ENCODE data around the gene FRAT2.

FRAT2 gene

DNA sequence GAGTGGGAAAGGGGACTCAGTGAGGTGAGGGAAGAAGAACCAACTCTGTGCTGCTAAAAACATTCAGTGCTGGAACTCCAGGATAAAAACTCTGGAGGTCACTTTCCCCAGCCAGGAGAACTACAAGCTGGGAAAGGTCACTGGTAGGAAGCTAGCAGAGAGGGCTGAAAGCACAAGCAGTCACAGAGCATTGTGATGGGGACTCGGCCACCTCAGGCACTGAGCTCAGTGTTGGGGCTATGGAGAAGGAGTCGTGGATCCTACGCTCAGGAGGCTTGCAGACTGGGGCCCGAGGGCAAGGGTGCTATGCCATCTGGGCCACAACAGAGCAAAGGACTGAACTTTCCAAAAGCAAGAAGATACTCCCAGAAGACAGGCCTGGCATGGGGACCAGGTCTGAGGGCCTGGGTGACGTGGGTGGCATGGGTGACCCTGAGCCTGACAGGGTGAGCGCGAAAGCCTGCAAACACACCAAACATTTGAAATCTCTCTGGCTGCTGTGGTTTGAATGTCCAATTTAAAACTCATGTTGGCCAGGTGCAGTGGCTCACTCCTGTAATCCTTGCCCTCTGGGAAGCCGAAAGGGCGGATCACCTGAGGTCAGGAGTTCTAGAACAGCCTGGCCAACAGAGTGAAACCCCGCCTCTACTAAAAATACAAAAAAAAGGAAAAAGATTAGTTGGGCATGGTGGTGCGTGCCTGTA, 32.3 kb downstream of the FRAT2 start:
- no peak overlapping the region for H3K4ac ChIP-seq (ENCODE audit: low read depth in 1 of 2, low read length in 2 of 2)
- H3K36me3 ChIP-seq (ENCODE audit: control insufficient read depth in 1 of 2, insufficient read depth in 2 of 2, low read depth in 1 of 2, low read length in 2 of 2) = no peaks in the 10 kb centered on the region
- no peak overlapping the region for H2AFZ ChIP-seq (ENCODE audit: low read depth, low read length)
- no peak overlapping the region for H2BK12ac ChIP-seq (ENCODE audit: low read length in 2 of 2)
- no peak overlapping the region for H2AK5ac ChIP-seq (ENCODE audit: low read length, severe bottlenecking)
- no peak for DNase-seq
- no peak overlapping the region for H4K8ac ChIP-seq (ENCODE audit: low read length)
- H3K27me3 ChIP-seq (ENCODE audit: control insufficient read depth in 1 of 2, insufficient read depth in 1 of 2, low read length in 2 of 2) = peaks cover 0 to 4% of the 10 kb centered on the region in 2 experiments
- no peaks in the 10 kb centered on the region for H3K9me3 ChIP-seq (ENCODE audit: control insufficient read depth, low read length)
- no peak overlapping the region for H3K9ac ChIP-seq (ENCODE audit: low read length)
- H2BK5ac ChIP-seq (ENCODE audit: low read depth, low read length, poor library complexity, severe bottlenecking) = no peak overlapping the region
- H3K79me1 ChIP-seq (replicated peaks; ENCODE audit: low read length, poor library complexity, severe bottlenecking) = no peaks in the 10 kb centered on the region
- H3K23ac ChIP-seq (ENCODE audit: low read length in 2 of 2) = no peak overlapping the region
- 89% methylated on average over 10 of the region's 11 CpGs for WGBS
- no peak overlapping the region for H3K4me2 ChIP-seq (ENCODE audit: low read length, poor library complexity, severe bottlenecking)
- H4K91ac ChIP-seq (ENCODE audit: low read length) = no peak overlapping the region
- no peak overlapping the region for H3K27ac ChIP-seq (ENCODE audit: low read length, poor library complexity, severe bottlenecking)
- H2BK120ac ChIP-seq (ENCODE audit: low read depth, low read length) = no peak overlapping the region
- H3K14ac ChIP-seq (ENCODE audit: low read length in 2 of 2) = no peak overlapping the region
- no peak overlapping the region for H3K18ac ChIP-seq (ENCODE audit: low read depth in 1 of 2, low read length in 2 of 2)
- no peaks in the 10 kb centered on the region for H3K4me1 ChIP-seq (ENCODE audit: control insufficient read depth, insufficient read depth, low read depth, low read length)
- H3K4me3 ChIP-seq (ENCODE audit: insufficient read depth in 1 of 2, low read depth in 1 of 2, low read length in 2 of 2) = no peak overlapping the region
- no peak overlapping the region for H2BK15ac ChIP-seq (ENCODE audit: low read depth, poor library complexity, severe bottlenecking)

GRCh38 chr10:97300980-97301379, 33.5 kb downstream of the FRAT2 start:
- no peak overlapping the region for H2BK12ac ChIP-seq (ENCODE audit: low read length in 2 of 2)
- H2BK120ac ChIP-seq (ENCODE audit: low read depth, low read length) = no peak overlapping the region
- no peak overlapping the region for H3K4ac ChIP-seq (ENCODE audit: low read depth in 1 of 2, low read length in 2 of 2)
- H2AK5ac ChIP-seq (ENCODE audit: low read length, severe bottlenecking) = no peak overlapping the region
- H3K79me1 ChIP-seq (replicated peaks; ENCODE audit: low read length, poor library complexity, severe bottlenecking) = no peaks in the 10 kb centered on the region
- H4K8ac ChIP-seq (ENCODE audit: low read length) = peak overlapping the region; percentile 0
- no peak overlapping the region for H3K27ac ChIP-seq (ENCODE audit: low read length, poor library complexity, severe bottlenecking)
- H2BK5ac ChIP-seq (ENCODE audit: low read depth, low read length, poor library complexity, severe bottlenecking) = no peak overlapping the region
- H3K9ac ChIP-seq (ENCODE audit: low read length) = no peak overlapping the region
- H3K27me3 ChIP-seq (ENCODE audit: control insufficient read depth in 1 of 2, insufficient read depth in 1 of 2, low read length in 2 of 2) = peaks cover 0 to 4% of the 10 kb centered on the region in 2 experiments
- H3K23ac ChIP-seq (ENCODE audit: low read length in 2 of 2) = no peak overlapping the region
- no peak overlapping the region for H3K4me2 ChIP-seq (ENCODE audit: low read length, poor library complexity, severe bottlenecking)
- H2AFZ ChIP-seq (ENCODE audit: low read depth, low read length) = no peak overlapping the region
- DNase-seq = no peak
- H3K14ac ChIP-seq (ENCODE audit: low read length in 2 of 2) = no peak overlapping the region
- no peaks in the 10 kb centered on the region for H3K4me1 ChIP-seq (ENCODE audit: control insufficient read depth, insufficient read depth, low read depth, low read length)
- no peak overlapping the region for H3K18ac ChIP-seq (ENCODE audit: low read depth in 1 of 2, low read length in 2 of 2)
- WGBS = 94% methylated on average over 1 of the region's 3 CpGs
- no peak overlapping the region for H2BK15ac ChIP-seq (ENCODE audit: low read depth, poor library complexity, severe bottlenecking)
- no peak overlapping the region for H3K4me3 ChIP-seq (ENCODE audit: insufficient read depth in 1 of 2, low read depth in 1 of 2, low read length in 2 of 2)
- no peaks in the 10 kb centered on the region for H3K9me3 ChIP-seq (ENCODE audit: control insufficient read depth, low read length)
- no peak overlapping the region for H4K91ac ChIP-seq (ENCODE audit: low read length)
- no peaks in the 10 kb centered on the region for H3K36me3 ChIP-seq (ENCODE audit: control insufficient read depth in 1 of 2, insufficient read depth in 2 of 2, low read depth in 1 of 2, low read length in 2 of 2)

DNA sequence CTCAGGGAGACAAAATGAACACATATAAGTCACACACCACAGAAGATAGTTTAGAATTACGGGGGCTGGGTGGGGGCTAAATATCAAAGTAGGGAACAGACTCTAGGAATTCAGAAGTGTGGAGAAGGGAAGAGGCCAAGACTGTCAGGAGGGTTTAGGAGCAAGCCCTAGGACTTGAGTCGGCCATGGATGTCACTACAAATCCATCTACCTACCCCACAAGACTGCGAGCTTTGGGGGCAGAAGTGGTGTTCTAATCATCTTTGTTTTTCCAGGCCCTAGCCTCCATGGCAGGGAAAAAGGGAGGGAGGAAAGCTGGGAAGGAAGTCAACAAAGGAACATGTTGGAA, 36.3 kb downstream of the FRAT2 start:
- Histone ChIP-seq H3K14ac (ENCODE audit: low read length in 2 of 2) (no peak overlapping the region), H3K4me1 (ENCODE audit: control insufficient read depth, insufficient read depth, low read depth, low read length) (no peaks in the 10 kb centered on the region), H2BK12ac (ENCODE audit: low read length in 2 of 2) (peak overlapping the region in 1 of 2 experiments; percentile 54), H3K23ac (ENCODE audit: low read length in 2 of 2) (no peak overlapping the region), H2BK15ac (ENCODE audit: low read depth, poor library complexity, severe bottlenecking) (no peak overlapping the region), H3K27ac (ENCODE audit: low read length, poor library complexity, severe bottlenecking) (no peak overlapping the region), H4K91ac (ENCODE audit: low read length) (no peak overlapping the region), H3K27me3 (ENCODE audit: control insufficient read depth in 1 of 2, insufficient read depth in 1 of 2, low read length in 2 of 2) (peaks cover 0 to 4% of the 10 kb centered on the region in 2 experiments), H3K9me3 (ENCODE audit: control insufficient read depth, low read length) (no peaks in the 10 kb centered on the region), H3K4me2 (ENCODE audit: low read length, poor library complexity, severe bottlenecking) (no peak overlapping the region), H3K9ac (ENCODE audit: low read length) (no peak overlapping the region), H2BK120ac (ENCODE audit: low read depth, low read length) (no peak overlapping the region), H2AFZ (ENCODE audit: low read depth, low read length) (no peak overlapping the region), H4K8ac (ENCODE audit: low read length) (peak overlapping the region; percentile 28), H3K18ac (ENCODE audit: low read depth in 1 of 2, low read length in 2 of 2) (peak overlapping the region in 1 of 2 experiments; percentile 18), H2BK5ac (ENCODE audit: low read depth, low read length, poor library complexity, severe bottlenecking) (no peak overlapping the region), H3K4ac (ENCODE audit: low read depth in 1 of 2, low read length in 2 of 2) (no peak overlapping the region), H3K79me1 (replicated peaks; ENCODE audit: low read length, poor library complexity, severe bottlenecking) (no peaks in the 10 kb centered on the region), H2AK5ac (ENCODE audit: low read length, severe bottlenecking) (no peak overlapping the region), H3K4me3 (ENCODE audit: insufficient read depth in 1 of 2, low read depth in 1 of 2, low read length in 2 of 2) (no peak overlapping the region), H3K36me3 (ENCODE audit: control insufficient read depth in 1 of 2, insufficient read depth in 2 of 2, low read depth in 1 of 2, low read length in 2 of 2) (no peaks in the 10 kb centered on the region)
- 60% methylated on average over 1 of the region's 3 CpGs for WGBS
- DNase-seq = no peak

DNA sequence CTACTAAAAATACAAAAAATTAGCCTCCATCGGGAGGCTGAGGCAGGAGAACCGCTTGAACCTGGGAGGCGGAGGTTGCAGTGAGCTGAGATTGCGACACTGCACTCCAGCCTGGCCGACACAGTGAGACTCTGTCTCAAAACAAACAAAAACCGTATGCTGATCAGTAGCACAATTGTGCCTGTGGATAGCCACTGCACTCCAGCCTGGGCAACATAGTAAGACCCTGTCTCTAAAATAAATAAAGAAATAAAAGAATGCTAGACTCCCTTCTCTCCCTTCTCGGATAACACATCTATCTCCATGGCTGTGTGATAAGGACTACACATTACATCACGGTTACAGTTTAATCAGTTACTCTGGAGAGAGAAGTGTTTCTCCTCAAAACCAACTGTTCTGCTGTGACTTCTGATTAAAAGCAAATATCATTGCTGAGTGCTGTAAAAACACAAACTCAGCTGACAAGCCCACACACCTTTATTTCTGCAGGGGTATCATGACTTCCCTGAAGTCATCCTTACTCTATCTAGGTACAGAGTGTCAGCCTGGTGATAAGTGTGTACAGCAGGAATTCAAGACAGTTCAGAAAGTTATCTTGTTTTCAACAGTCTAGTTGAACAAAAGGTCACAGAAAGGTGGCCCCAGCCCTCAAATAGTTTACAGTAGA, 36.8 kb downstream of the FRAT2 start:
- no peak overlapping the region for H4K8ac ChIP-seq (ENCODE audit: low read length)
- no peak overlapping the region for H3K27ac ChIP-seq (ENCODE audit: low read length, poor library complexity, severe bottlenecking)
- no peak overlapping the region for H2BK15ac ChIP-seq (ENCODE audit: low read depth, poor library complexity, severe bottlenecking)
- no peak overlapping the region for H2AK5ac ChIP-seq (ENCODE audit: low read length, severe bottlenecking)
- no peak overlapping the region for H3K4me3 ChIP-seq (ENCODE audit: insufficient read depth in 1 of 2, low read depth in 1 of 2, low read length in 2 of 2)
- H4K91ac ChIP-seq (ENCODE audit: low read length) = no peak overlapping the region
- no peaks in the 10 kb centered on the region for H3K4me1 ChIP-seq (ENCODE audit: control insufficient read depth, insufficient read depth, low read depth, low read length)
- H2BK12ac ChIP-seq (ENCODE audit: low read length in 2 of 2) = no peak overlapping the region
- H3K79me1 ChIP-seq (replicated peaks; ENCODE audit: low read length, poor library complexity, severe bottlenecking) = no peaks in the 10 kb centered on the region
- H3K23ac ChIP-seq (ENCODE audit: low read length in 2 of 2) = no peak overlapping the region
- H3K9ac ChIP-seq (ENCODE audit: low read length) = no peak overlapping the region
- no peak overlapping the region for H2BK120ac ChIP-seq (ENCODE audit: low read depth, low read length)
- H2BK5ac ChIP-seq (ENCODE audit: low read depth, low read length, poor library complexity, severe bottlenecking) = no peak overlapping the region
- WGBS = 89% methylated on average over 8 of the region's 8 CpGs
- no peak overlapping the region for H2AFZ ChIP-seq (ENCODE audit: low read depth, low read length)
- no peak overlapping the region for H3K4ac ChIP-seq (ENCODE audit: low read depth in 1 of 2, low read length in 2 of 2)
- no peak overlapping the region for H3K14ac ChIP-seq (ENCODE audit: low read length in 2 of 2)
- no peak overlapping the region for H3K18ac ChIP-seq (ENCODE audit: low read depth in 1 of 2, low read length in 2 of 2)
- no peaks in the 10 kb centered on the region for H3K36me3 ChIP-seq (ENCODE audit: control insufficient read depth in 1 of 2, insufficient read depth in 2 of 2, low read depth in 1 of 2, low read length in 2 of 2)
- no peak overlapping the region for H3K4me2 ChIP-seq (ENCODE audit: low read length, poor library complexity, severe bottlenecking)
- H3K27me3 ChIP-seq (ENCODE audit: control insufficient read depth in 1 of 2, insufficient read depth in 1 of 2, low read length in 2 of 2) = peaks cover 0 to 4% of the 10 kb centered on the region in 2 experiments
- H3K9me3 ChIP-seq (ENCODE audit: control insufficient read depth, low read length) = no peaks in the 10 kb centered on the region
- DNase-seq = peak; percentile 34
